ENCODE data around the gene ITGAE.

ITGAE gene

DNA sequence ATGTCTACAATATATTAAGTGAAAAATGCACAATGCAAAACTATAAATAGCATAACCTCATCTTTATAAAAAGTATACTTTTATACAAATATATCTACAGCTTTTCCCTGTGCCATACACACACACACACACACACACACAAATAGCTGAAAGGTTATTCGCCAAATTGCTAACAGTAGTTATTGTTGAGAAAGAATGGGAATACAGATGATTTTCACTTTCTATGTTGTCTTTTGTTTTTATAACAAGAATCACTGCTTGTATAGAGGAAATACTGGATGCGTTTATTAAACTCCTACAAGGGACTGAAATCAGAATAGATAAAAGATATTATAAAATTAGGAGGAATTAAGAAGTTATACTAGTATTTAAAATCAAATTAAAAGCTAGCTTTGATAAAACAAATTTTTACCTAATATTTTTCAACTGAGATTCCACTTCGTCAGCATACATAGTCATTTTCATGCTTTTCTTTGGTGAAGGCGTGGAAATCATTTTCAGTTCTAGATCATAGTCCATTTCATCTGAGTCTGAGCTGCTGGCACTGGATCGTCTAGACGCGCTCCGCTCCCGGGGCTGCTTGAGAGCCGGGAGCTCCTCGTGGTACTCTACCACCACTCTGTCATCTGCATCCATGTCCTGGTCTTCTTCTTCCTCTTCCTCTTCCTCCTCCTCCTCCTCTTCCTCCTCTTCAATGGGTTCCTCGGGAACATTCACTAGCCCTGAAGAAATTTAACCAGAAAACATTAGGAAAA, 17.0 kb upstream of the ITGAE start:
- H3K9me3 ChIP-seq (replicated peaks; ENCODE audit: insufficient read depth, low read length): no peaks in the 10 kb centered on the region
- H3K9ac ChIP-seq (ENCODE audit: low read length): no peak overlapping the region
- H3K79me2 ChIP-seq (ENCODE audit: low read length): no peaks in the 10 kb centered on the region
- TF ChIP-seq, protein P1, sequence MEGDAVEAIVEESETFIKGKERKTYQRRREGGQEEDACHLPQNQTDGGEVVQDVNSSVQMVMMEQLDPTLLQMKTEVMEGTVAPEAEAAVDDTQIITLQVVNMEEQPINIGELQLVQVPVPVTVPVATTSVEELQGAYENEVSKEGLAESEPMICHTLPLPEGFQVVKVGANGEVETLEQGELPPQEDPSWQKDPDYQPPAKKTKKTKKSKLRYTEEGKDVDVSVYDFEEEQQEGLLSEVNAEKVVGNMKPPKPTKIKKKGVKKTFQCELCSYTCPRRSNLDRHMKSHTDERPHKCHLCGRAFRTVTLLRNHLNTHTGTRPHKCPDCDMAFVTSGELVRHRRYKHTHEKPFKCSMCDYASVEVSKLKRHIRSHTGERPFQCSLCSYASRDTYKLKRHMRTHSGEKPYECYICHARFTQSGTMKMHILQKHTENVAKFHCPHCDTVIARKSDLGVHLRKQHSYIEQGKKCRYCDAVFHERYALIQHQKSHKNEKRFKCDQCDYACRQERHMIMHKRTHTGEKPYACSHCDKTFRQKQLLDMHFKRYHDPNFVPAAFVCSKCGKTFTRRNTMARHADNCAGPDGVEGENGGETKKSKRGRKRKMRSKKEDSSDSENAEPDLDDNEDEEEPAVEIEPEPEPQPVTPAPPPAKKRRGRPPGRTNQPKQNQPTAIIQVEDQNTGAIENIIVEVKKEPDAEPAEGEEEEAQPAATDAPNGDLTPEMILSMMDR (IDR thresholded peaks at IDR 0.05; ENCODE audit: low read length): no peak
- no peak for TF ChIP-seq EZH2 (optimal IDR thresholded peaks at IDR 0.05; ENCODE audit: low read depth, low read length)
- TF ChIP-seq EZH2phosphoT487 (IDR thresholded peaks at IDR 0.05; ENCODE audit: low read length): no peak
- no peak for DNase-seq
- no peak overlapping the region for H3K4me2 ChIP-seq (ENCODE audit: low read depth, low read length)
- no peaks in the 10 kb centered on the region for H3K9me2 ChIP-seq (replicated peaks; ENCODE audit: insufficient read depth, low read length)
- H4K20me1 ChIP-seq (ENCODE audit: insufficient read depth, low read length): no peaks in the 10 kb centered on the region
- H3K4me3 ChIP-seq (ENCODE audit: low read length): no peak overlapping the region
- H3K36me3 ChIP-seq (replicated peaks; ENCODE audit: insufficient read depth, low read length): peaks cover 13% of the 10 kb centered on the region
- H3K27me3 ChIP-seq (replicated peaks; ENCODE audit: insufficient read depth, low read length): no peaks in the 10 kb centered on the region
- H2AFZ ChIP-seq (ENCODE audit: low read length): no peak overlapping the region
- H3F3A ChIP-seq (ENCODE audit: insufficient read depth, low read length): no peaks in the 10 kb centered on the region
- H3K27ac ChIP-seq (ENCODE audit: low read length): no peak overlapping the region
- H3K4me1 ChIP-seq (ENCODE audit: low read length): no peaks in the 10 kb centered on the region

DNA sequence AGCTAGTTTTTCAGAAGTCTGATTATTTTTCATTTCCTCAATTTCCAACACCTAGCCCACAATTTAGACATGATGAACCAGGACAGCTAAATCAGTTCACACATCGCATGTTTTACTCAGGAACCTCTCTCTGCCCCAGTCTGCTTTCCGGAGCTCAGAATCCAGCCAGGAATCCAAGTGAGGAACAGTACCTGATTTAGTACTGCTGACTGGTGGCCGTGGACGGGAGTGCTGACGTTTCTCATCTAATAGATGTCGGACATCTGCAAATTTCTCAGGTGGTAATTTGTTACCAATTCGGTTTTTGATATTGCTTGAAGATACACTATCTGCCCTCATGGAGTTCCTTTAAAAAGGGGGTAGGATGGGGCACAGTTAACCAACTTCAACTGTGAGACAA, 14.9 kb upstream of the ITGAE start:
- Histone ChIP-seq H3K36me3 (replicated peaks; ENCODE audit: insufficient read depth, low read length) (peaks cover 5% of the 10 kb centered on the region; the same call in 1 of the 2 replicates), H3K4me3 (ENCODE audit: low read length) (no peak overlapping the region), H3K4me2 (ENCODE audit: low read depth, low read length) (no peak overlapping the region), H3K79me2 (ENCODE audit: low read length) (no peaks in the 10 kb centered on the region), H3K27ac (ENCODE audit: low read length) (no peak overlapping the region), H3K9me2 (replicated peaks; ENCODE audit: insufficient read depth, low read length) (no peaks in the 10 kb centered on the region), H3K4me1 (ENCODE audit: low read length) (no peaks in the 10 kb centered on the region), H2AFZ (ENCODE audit: low read length) (no peak overlapping the region), H3K27me3 (replicated peaks; ENCODE audit: insufficient read depth, low read length) (no peaks in the 10 kb centered on the region), H3K9ac (ENCODE audit: low read length) (no peak overlapping the region), H3K9me3 (replicated peaks; ENCODE audit: insufficient read depth, low read length) (no peaks in the 10 kb centered on the region), H4K20me1 (ENCODE audit: insufficient read depth, low read length) (no peaks in the 10 kb centered on the region), H3F3A (ENCODE audit: insufficient read depth, low read length) (no peaks in the 10 kb centered on the region)
- TF ChIP-seq, protein P1 (IDR thresholded peaks at IDR 0.05; ENCODE audit: low read length): no peak
- no peak for DNase-seq

DNA sequence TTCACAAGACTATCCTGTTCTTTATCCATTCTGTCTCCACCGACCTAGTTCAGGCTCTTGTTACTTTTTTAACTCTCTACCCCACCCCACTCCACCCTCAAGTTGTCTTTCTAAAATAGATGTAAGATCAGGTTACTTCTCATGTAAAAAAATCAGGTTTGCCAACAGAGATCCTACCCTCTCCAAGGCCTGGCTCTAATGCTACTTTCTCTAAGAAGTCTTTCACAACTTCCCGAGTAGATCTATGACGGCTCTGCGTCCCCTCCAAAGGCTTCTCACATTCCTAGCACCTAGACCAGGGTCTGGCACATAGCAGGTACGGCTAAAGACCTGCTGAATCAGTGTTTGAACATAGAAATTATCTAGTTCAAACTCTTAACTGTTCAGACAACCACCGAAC, 14.1 kb upstream of the ITGAE start:
- Histone ChIP-seq H3K9ac (ENCODE audit: low read length) (no peak overlapping the region), H3K9me2 (replicated peaks; ENCODE audit: insufficient read depth, low read length) (no peaks in the 10 kb centered on the region), H3K4me3 (ENCODE audit: low read length) (no peak overlapping the region), H3K79me2 (ENCODE audit: low read length) (no peaks in the 10 kb centered on the region), H3K4me2 (ENCODE audit: low read depth, low read length) (no peak overlapping the region), H3K27me3 (replicated peaks; ENCODE audit: insufficient read depth, low read length) (no peaks in the 10 kb centered on the region), H3K27ac (ENCODE audit: low read length) (no peak overlapping the region), H3K36me3 (replicated peaks; ENCODE audit: insufficient read depth, low read length) (peaks cover 5% of the 10 kb centered on the region; the same call in 1 of the 2 replicates), H4K20me1 (ENCODE audit: insufficient read depth, low read length) (no peaks in the 10 kb centered on the region), H2AFZ (ENCODE audit: low read length) (no peak overlapping the region), H3F3A (ENCODE audit: insufficient read depth, low read length) (no peaks in the 10 kb centered on the region), H3K4me1 (ENCODE audit: low read length) (no peaks in the 10 kb centered on the region), H3K9me3 (replicated peaks; ENCODE audit: insufficient read depth, low read length) (no peaks in the 10 kb centered on the region)
- TF ChIP-seq, protein P1 (IDR thresholded peaks at IDR 0.05; ENCODE audit: low read length): no peak
- TF ChIP-seq EZH2phosphoT487 (IDR thresholded peaks at IDR 0.05; ENCODE audit: low read length) (no peak), EZH2 (optimal IDR thresholded peaks at IDR 0.05; ENCODE audit: low read depth, low read length) (no peak)
- no peak for DNase-seq
